ENCODE data around the gene MRPL33. TPM values are rescaled to one million over a fixed set of nuclear protein-coding genes. Genes with fewer than 3 reads are reported as not detected.

MRPL33 gene
- total RNA-seq, 1 donor from 2014 or later, result 3.4 TPM

DNA sequence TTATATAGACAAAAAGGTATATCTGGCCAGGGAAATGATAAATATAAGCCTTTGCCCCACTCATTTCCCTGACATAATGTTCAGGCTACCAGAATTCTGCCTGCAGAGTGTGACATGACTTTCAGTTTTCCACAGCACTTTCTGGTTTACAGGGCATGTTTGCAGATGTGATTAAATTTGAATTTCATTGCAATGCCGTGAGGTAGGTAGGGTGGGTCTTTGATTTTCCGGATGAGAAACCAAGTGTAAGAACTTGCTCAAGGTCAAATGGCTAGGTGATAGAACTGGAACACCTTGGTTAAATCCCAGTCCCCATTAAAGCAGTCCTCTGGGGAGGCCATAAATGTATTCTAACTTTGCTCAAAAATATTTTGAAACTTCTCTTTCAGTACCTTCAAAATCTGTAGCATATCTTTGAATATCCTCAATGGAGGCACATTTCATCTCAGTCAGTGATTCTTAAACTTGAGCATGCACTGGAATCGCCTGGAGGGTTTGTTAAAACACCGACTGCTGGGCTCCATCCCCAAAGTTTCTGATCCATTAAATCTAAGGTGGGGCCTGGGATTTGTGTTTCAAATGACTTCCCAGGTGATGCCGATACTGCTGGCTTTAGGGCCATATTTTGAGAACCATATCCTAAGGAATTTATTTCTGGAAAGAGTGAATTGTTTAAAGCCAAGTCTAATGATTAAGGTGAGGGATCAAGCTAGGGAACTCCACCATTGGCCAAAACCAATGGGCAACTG is 35.0 kb downstream of the MRPL33 start:
- H3K4me3 ChIP-seq, result no peak overlapping the region
- no peak overlapping the region for H3K27ac ChIP-seq
- H3K27me3 ChIP-seq, result no peaks in the 10 kb centered on the region
- intact Hi-C loops (cut with DNase I), result no loop called here
- no peaks in the 10 kb centered on the region for H3K4me1 ChIP-seq
- no peaks in the 10 kb centered on the region for H3K36me3 ChIP-seq
- TF ChIP-seq, protein P1, sequence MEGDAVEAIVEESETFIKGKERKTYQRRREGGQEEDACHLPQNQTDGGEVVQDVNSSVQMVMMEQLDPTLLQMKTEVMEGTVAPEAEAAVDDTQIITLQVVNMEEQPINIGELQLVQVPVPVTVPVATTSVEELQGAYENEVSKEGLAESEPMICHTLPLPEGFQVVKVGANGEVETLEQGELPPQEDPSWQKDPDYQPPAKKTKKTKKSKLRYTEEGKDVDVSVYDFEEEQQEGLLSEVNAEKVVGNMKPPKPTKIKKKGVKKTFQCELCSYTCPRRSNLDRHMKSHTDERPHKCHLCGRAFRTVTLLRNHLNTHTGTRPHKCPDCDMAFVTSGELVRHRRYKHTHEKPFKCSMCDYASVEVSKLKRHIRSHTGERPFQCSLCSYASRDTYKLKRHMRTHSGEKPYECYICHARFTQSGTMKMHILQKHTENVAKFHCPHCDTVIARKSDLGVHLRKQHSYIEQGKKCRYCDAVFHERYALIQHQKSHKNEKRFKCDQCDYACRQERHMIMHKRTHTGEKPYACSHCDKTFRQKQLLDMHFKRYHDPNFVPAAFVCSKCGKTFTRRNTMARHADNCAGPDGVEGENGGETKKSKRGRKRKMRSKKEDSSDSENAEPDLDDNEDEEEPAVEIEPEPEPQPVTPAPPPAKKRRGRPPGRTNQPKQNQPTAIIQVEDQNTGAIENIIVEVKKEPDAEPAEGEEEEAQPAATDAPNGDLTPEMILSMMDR (IDR thresholded peaks at IDR 0.05), result no peak
- no peaks in the 10 kb centered on the region for H3K9me3 ChIP-seq
- no peak for DNase-seq (ENCODE audit: low spot score in 2 of 2)

DNA sequence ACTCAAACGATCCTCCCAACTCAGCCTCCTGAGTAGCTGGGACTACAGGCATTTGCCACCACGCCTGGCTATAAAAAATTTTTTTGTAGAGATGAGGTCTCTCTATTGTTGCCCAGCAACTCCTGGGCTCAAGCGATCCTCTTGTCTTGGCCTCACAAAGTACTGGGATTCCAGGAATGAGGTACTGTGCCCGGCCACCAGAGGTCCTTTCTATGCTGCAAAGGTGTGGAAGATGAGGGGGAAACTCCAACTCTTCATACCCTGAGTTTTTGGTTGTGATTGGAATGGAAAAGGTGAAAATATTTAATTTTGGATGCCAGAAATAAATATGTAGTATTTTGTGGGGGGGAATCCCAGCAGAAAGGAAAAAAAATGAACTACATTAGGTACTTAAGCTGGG is 36.0 kb downstream of the MRPL33 start:
- no peaks in the 10 kb centered on the region for H3K27me3 ChIP-seq
- no peak overlapping the region for H3K4me3 ChIP-seq
- H3K27ac ChIP-seq, result no peak overlapping the region
- intact Hi-C loops (cut with DNase I), result no loop called here
- no peaks in the 10 kb centered on the region for H3K36me3 ChIP-seq
- no peaks in the 10 kb centered on the region for H3K4me1 ChIP-seq
- TF ChIP-seq, protein P1 (IDR thresholded peaks at IDR 0.05), result peak; percentile 11 to 37 (median 27)
- H3K9me3 ChIP-seq, result no peaks in the 10 kb centered on the region
- no peak for DNase-seq (ENCODE audit: low spot score in 2 of 2)

DNA sequence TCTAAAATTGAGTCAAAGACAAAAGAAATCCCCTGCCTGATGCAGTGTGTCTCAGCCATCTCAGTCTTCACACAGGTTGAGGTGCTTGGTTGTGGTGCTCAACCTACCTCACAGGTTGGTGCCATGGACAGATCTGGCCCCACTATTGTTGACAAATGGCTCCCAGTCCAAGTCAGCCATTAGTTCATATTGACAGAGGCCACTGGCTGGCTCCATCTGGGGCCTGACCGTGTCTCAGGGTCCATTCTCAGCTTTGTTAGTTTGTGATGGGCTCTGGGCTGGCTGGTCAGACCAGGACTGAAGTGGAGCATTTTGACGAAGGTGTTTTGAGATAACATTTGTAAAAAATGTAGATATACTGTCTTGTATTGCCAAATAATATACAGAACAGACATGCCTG is 36.9 kb downstream of the MRPL33 start:
- no peak overlapping the region for H3K4me3 ChIP-seq
- no peak for DNase-seq (ENCODE audit: low spot score in 2 of 2)
- H3K27ac ChIP-seq, result no peak overlapping the region
- no peaks in the 10 kb centered on the region for H3K4me1 ChIP-seq
- H3K27me3 ChIP-seq, result no peaks in the 10 kb centered on the region
- H3K9me3 ChIP-seq, result no peaks in the 10 kb centered on the region
- TF ChIP-seq, protein P1 (IDR thresholded peaks at IDR 0.05), result no peak
- H3K36me3 ChIP-seq, result no peaks in the 10 kb centered on the region
- intact Hi-C loops (cut with DNase I), result no loop called here

DNA sequence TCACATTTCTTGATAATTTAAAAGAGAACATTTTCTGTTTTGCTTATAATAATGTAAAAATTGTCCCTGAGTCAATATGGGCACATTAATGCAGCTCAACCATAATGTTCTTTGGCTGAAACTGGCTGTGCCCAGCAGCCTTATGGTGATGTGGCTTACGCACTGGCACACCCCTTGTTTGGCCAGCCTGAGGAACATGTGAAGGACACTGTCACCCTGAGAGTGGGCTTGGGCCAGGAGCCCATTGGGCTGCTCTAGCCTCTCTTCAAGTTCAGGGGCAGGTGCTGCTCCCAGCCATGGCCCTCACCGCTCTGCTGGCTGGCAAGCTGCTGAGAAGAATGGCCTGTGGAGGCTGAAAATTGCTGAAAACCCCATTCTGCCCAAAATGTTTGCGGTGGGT is 37.5 kb downstream of the MRPL33 start:
- no peak for DNase-seq (ENCODE audit: low spot score in 2 of 2)
- H3K36me3 ChIP-seq, result no peaks in the 10 kb centered on the region
- intact Hi-C loops (cut with DNase I), result no loop called here
- H3K9me3 ChIP-seq, result no peaks in the 10 kb centered on the region
- no peaks in the 10 kb centered on the region for H3K27me3 ChIP-seq
- H3K4me1 ChIP-seq, result no peaks in the 10 kb centered on the region
- no peak overlapping the region for H3K27ac ChIP-seq
- TF ChIP-seq, protein P1 (IDR thresholded peaks at IDR 0.05), result no peak
- H3K4me3 ChIP-seq, result no peak overlapping the region

DNA sequence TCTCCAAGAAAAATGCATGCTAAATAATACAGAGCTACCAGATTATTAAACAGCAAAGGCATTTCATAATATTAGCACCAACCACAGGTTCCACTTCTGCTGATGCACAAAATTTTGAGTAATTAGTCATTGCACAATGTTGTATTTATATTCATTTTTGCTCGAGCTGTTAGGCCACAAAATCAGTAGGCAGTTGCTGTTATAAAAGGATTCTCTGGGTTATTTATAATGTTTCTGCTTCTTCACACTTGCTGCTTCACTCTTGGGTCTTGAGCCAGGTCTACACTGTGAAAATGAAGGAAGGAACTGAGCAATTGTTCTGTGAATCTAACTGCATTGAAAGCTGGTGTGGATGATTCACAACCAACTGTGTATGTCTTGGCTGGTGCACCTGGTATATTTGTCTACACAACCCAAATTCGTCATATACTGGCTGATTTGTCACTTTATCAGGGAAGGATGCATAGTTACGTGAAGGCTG is 38.3 kb downstream of the MRPL33 start:
- intact Hi-C loops (cut with DNase I), result no loop called here
- Histone ChIP-seq H3K36me3 (no peaks in the 10 kb centered on the region), H3K27me3 (no peaks in the 10 kb centered on the region), H3K9me3 (no peaks in the 10 kb centered on the region), H3K27ac (no peak overlapping the region), H3K4me3 (no peak overlapping the region), H3K4me1 (no peaks in the 10 kb centered on the region)
- TF ChIP-seq, protein P1 (IDR thresholded peaks at IDR 0.05), result no peak
- DNase-seq (ENCODE audit: low spot score in 2 of 2), result no peak
